Measurements from ENCODE around the gene SYNJ2.
"Not testable (repeated sequence)": the region's sequence is repeated elsewhere in the genome, so short reads cannot be mapped to it uniquely, and the experiment has no call there.

The SYNJ2 gene

GRCh38 chr6:157967020-157967419 is 14.6 kb upstream of the SYNJ2 start:
- DNase-seq (ENCODE audit: low read depth): no peak
- TF ChIP-seq MAX (IDR thresholded peaks at IDR 0.05; ENCODE audit: low read depth, low read length) (no peak), CTCF (IDR thresholded peaks at IDR 0.05; ENCODE audit: low read depth, low read length) (no peak), POLR2A (IDR thresholded peaks at IDR 0.05; ENCODE audit: extremely low read depth, insufficient read length) (no peak), MYC (IDR thresholded peaks at IDR 0.05; ENCODE audit: low read depth, low read length) (no peak)

GRCh38 chr6:157967486-157967885 is 14.2 kb upstream of the SYNJ2 start:
- TF ChIP-seq CTCF (IDR thresholded peaks at IDR 0.05; ENCODE audit: low read depth, low read length) (no peak), MAX (IDR thresholded peaks at IDR 0.05; ENCODE audit: low read depth, low read length) (no peak), MYC (IDR thresholded peaks at IDR 0.05; ENCODE audit: low read depth, low read length) (no peak), POLR2A (IDR thresholded peaks at IDR 0.05; ENCODE audit: extremely low read depth, insufficient read length) (no peak)
- no peak overlapping the region for H3K4me3 ChIP-seq (ENCODE audit: low read depth, low read length)
- DNase-seq (ENCODE audit: low read depth): no peak

More at GRCh38 chr6:157967020-157967419, 14.6 kb upstream of the SYNJ2 start:
- no peak overlapping the region for H3K4me3 ChIP-seq (ENCODE audit: low read depth, low read length)

GRCh38 chr6:157972177-157972576 is 9.5 kb upstream of the SYNJ2 start:
- not testable (repeated sequence) for DNase-seq (ENCODE audit: low read depth); H3K4me3 ChIP-seq (ENCODE audit: low read depth, low read length)

- TF ChIP-seq POLR2A (IDR thresholded peaks at IDR 0.05; ENCODE audit: extremely low read depth, insufficient read length) (no peak), MYC (IDR thresholded peaks at IDR 0.05; ENCODE audit: low read depth, low read length) (no peak), MAX (IDR thresholded peaks at IDR 0.05; ENCODE audit: low read depth, low read length) (no peak), CTCF (IDR thresholded peaks at IDR 0.05; ENCODE audit: low read depth, low read length) (no peak)
- no peak overlapping the region for H3K4me3 ChIP-seq (ENCODE audit: low read depth, low read length)
- no peak for DNase-seq (ENCODE audit: low read depth)
Observed at GRCh38 chr6:157974341-157974894, 7.2 kb upstream of the SYNJ2 start.

- H3K4me3 ChIP-seq (ENCODE audit: low read depth, low read length): no peak overlapping the region
- TF ChIP-seq MYC (IDR thresholded peaks at IDR 0.05; ENCODE audit: low read depth, low read length): no peak
- TF ChIP-seq MAX (IDR thresholded peaks at IDR 0.05; ENCODE audit: low read depth, low read length): no peak
- no peak for TF ChIP-seq POLR2A (IDR thresholded peaks at IDR 0.05; ENCODE audit: extremely low read depth, insufficient read length)
- no peak for TF ChIP-seq CTCF (IDR thresholded peaks at IDR 0.05; ENCODE audit: low read depth, low read length)
- no peak for DNase-seq (ENCODE audit: low read depth)
Observed at GRCh38 chr6:157974967-157975366, 6.7 kb upstream of the SYNJ2 start.

- H3K4me3 ChIP-seq (ENCODE audit: low read depth, low read length): no peak overlapping the region
- no peak for DNase-seq (ENCODE audit: low read depth)
- TF ChIP-seq POLR2A (IDR thresholded peaks at IDR 0.05; ENCODE audit: extremely low read depth, insufficient read length) (no peak), MYC (IDR thresholded peaks at IDR 0.05; ENCODE audit: low read depth, low read length) (no peak), MAX (IDR thresholded peaks at IDR 0.05; ENCODE audit: low read depth, low read length) (no peak), CTCF (IDR thresholded peaks at IDR 0.05; ENCODE audit: low read depth, low read length) (no peak)
Observed at GRCh38 chr6:157975456-157975855, 6.2 kb upstream of the SYNJ2 start.

Data from NB4 (cell line).